ENCODE data around the gene FAM83D. TPM values are rescaled to one million over a fixed set of nuclear protein-coding genes. Genes with fewer than 3 reads are reported as not detected.

The FAM83D gene
- total and polyA plus RNA-seq, 2 of the 4 experiments (the other 2 are of a cell fraction) = 20.4 to 26.4 TPM

DNA sequence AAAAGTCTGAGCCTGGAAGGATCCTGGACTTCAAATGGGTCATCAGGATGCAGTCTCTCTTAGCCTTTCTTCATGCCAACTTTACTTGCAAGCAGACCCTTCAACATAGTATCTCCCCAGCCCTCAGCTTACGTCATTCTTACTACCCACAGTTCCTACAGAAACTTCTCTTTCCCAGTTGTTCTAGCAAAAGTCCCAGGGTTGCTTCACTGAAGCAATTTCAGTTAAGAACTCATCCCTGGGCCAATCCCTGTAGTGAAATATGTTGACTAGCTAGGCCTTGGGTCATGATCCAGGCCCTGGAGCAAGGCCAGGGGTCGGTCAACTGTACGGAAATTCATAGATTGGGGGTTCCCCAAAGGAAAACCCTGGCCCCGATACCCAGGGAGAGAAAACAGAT, 8.6 kb upstream of the FAM83D start:
- no TSS peak for BruUV-seq (replicated peaks)
- Histone ChIP-seq H2BK15ac (ENCODE audit: low read depth, low read length) (no peak overlapping the region), H3K4me2 (ENCODE audit: low read depth, low read length) (no peak overlapping the region), H3K79me1 (ENCODE audit: low read depth in 1 of 2, low read length in 2 of 2) (no peaks in the 10 kb centered on the region), H3K14ac (replicated peaks; ENCODE audit: low read depth, low read length) (no peak overlapping the region), H3K56ac (ENCODE audit: extremely low read depth, insufficient read depth, low read length) (no peak overlapping the region), H2BK20ac (ENCODE audit: low read depth, low read length) (no peak overlapping the region), H4K8ac (ENCODE audit: low read depth in 2 of 2, low read length in 2 of 2) (no peak overlapping the region), H3K9me1 (ENCODE audit: insufficient read depth, low read length) (no peaks in the 10 kb centered on the region), H3K18ac (ENCODE audit: low read depth, low read length) (no peak overlapping the region), H4K5ac (ENCODE audit: low read depth, low read length) (no peak overlapping the region), H4K91ac (ENCODE audit: insufficient read depth, low read depth, low read length) (no peak overlapping the region), H3K27ac (ENCODE audit: insufficient read depth, low read length) (no peak overlapping the region), H3K4ac (ENCODE audit: low read depth, low read length) (no peak overlapping the region), H2AK5ac (ENCODE audit: low read depth, low read length) (no peak overlapping the region), H2BK120ac (ENCODE audit: low read depth, low read length) (no peak overlapping the region), H2BK5ac (ENCODE audit: low read depth, low read length, poor library complexity, severe bottlenecking) (no peak overlapping the region), H3K23ac (ENCODE audit: low read depth, low read length) (no peak overlapping the region), H3K9me3 (ENCODE audit: control insufficient read depth, insufficient read depth, low read length) (no peaks in the 10 kb centered on the region), H4K20me1 (ENCODE audit: insufficient read depth, low read length) (no peaks in the 10 kb centered on the region), H3K4me3 (ENCODE audit: insufficient read depth, low read depth, low read length) (no peak overlapping the region), H2AFZ (replicated peaks; ENCODE audit: low read length, poor library complexity) (no peak overlapping the region), H3K4me1 (ENCODE audit: control insufficient read depth, insufficient read depth, low read length) (no peaks in the 10 kb centered on the region), H3K9ac (ENCODE audit: low read depth, low read length) (no peak overlapping the region), H3K27me3 (ENCODE audit: control insufficient read depth, insufficient read depth, low read length) (peaks cover 42% of the 10 kb centered on the region), H3K36me3 (ENCODE audit: control insufficient read depth, insufficient read depth, low read length) (no peaks in the 10 kb centered on the region), H2AK9ac (replicated peaks; ENCODE audit: low read depth, low read length, poor library complexity) (peak overlapping the region; percentile 66)
- in situ Hi-C loops (cut with MboI; ENCODE audit: low sequenced_read_pairs) = no loop called here
- dilution Hi-C loops (cut with HindIII; ENCODE audit: low sequenced_read_pairs, unreplicated experiment) = no loop called here
- ChIA-PET POLR2A (ENCODE audit: unreplicated experiment) (no interaction called here), CTCF (no interaction called here)
- TF ChIP-seq, protein P1, sequence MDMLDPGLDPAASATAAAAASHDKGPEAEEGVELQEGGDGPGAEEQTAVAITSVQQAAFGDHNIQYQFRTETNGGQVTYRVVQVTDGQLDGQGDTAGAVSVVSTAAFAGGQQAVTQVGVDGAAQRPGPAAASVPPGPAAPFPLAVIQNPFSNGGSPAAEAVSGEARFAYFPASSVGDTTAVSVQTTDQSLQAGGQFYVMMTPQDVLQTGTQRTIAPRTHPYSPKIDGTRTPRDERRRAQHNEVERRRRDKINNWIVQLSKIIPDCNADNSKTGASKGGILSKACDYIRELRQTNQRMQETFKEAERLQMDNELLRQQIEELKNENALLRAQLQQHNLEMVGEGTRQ (IDR thresholded peaks at IDR 0.05; ENCODE audit: low read depth, low read length) = no peak
- TF ChIP-seq MAFK (IDR thresholded peaks at IDR 0.05; ENCODE audit: low read depth, low read length) = no peak
- TF ChIP-seq MXI1 (IDR thresholded peaks at IDR 0.05; ENCODE audit: borderline replicate concordance, low read depth, low read length) = no peak
- no peak for TF ChIP-seq RFX5 (IDR thresholded peaks at IDR 0.05; ENCODE audit: low read depth, low read length)
- no peak for TF ChIP-seq CHD1 (IDR thresholded peaks at IDR 0.05; ENCODE audit: low read depth, low read length)
- no peak for TF ChIP-seq RAD21 (IDR thresholded peaks at IDR 0.05; ENCODE audit: low read length)
- no peak for TF ChIP-seq RCOR1 (IDR thresholded peaks at IDR 0.05; ENCODE audit: insufficient replicate concordance, low read length)
- TF ChIP-seq MAZ (IDR thresholded peaks at IDR 0.05; ENCODE audit: borderline replicate concordance, low read depth, low read length) = no peak
- no peak for ATAC-seq (ENCODE audit: low read depth)
- no peak for DNase-seq
- intact Hi-C loops (cut with micrococcal nuclease) = no loop called here
- WGBS, 2 experiments (ENCODE audit: extremely low coverage in 2 of 2, insufficient read length in 1 of 2) = no CpG with 5 or more reads among the region's 4 CpGs

Measured in IMR-90 (cell line).